Endometrial microvascular endothelial cells (primary cell): Measurements from ENCODE around the gene TMED6. TPM values are rescaled to one million over a fixed set of nuclear protein-coding genes. Genes with fewer than 3 reads are reported as not detected.

Experiments
- in situ Hi-C: cut with HindIII; loops from 2 replicates; pipeline ENCODE4 v1.10.0; 2017; ENCODE audit warnings: low sequenced_read_pairs, low pct_unique_long_range_greater_than_20kb; ENCODE audit errors: inconsistent ontology term
- total RNA-seq: library from RNA; depleted of rRNA; stranded (reverse); fragments of >200 nt; gene quantifications from one replicate; pipeline ENCODE4 v1.2.3, GENCODE V29; 2015; ENCODE audit errors: inconsistent ontology term

The TMED6 gene
- not detected for total RNA-seq

DNA sequence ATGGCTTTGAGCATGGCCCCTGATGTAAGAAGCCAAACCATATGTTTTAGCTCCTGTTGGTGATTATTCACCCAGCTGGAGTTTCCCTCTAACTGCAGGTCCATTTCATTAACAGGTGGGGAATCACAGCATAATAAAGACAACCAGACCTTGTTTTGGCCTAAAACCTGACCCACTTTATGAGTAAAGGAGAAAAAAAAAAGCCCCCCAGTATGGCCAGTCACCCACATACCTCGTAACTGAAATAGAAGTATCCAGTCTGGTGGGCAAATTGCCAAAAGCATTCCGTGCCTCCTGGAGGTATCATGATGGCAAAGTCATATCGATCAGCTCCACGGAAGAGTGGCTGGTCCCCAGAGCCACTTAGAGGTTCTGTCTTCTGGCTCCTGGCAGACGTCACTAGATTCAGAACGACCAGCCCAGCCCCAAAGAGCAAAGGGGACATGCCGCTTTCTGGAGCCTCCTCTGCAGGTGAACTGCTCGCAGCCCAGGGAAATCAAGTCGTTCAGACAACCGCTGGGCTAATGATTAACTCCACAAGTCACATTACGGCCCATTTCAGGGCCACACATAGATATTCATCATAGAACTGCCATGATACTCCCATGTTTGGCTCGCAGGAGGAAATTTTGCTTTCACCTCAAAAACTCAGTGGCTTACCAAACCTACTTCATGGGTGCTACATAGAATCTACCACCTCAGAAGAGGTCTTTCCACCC lies at the start of gene TMED6:
Gene TMED6, minus strand, starts transcription at position 478 of the 719 bp plus-strand sequence. Its CDS starts 33 bp downstream, at position 445.
- in situ Hi-C loops, result no loop called here

DNA sequence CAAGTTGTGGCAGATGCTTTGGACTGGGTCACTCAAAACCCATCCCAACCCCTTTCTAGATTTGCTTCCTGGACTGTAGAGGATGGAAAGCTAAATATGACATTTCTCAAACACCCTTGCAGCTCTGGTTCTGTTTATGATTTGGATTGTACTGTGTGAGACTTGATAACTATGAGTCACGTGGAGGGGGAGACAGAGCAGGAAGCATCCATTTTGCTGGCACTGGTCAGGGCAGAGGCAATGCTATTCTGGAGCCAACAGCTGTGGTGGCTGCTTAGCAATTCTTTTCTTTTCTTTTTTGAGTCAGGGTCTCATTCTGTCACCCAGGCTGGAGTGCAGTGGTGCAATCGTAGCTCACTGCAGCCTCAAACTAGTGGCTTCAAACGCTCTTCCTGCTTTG lies 47.8 kb upstream of the TMED6 start:
- in situ Hi-C loops, result no loop called here

DNA sequence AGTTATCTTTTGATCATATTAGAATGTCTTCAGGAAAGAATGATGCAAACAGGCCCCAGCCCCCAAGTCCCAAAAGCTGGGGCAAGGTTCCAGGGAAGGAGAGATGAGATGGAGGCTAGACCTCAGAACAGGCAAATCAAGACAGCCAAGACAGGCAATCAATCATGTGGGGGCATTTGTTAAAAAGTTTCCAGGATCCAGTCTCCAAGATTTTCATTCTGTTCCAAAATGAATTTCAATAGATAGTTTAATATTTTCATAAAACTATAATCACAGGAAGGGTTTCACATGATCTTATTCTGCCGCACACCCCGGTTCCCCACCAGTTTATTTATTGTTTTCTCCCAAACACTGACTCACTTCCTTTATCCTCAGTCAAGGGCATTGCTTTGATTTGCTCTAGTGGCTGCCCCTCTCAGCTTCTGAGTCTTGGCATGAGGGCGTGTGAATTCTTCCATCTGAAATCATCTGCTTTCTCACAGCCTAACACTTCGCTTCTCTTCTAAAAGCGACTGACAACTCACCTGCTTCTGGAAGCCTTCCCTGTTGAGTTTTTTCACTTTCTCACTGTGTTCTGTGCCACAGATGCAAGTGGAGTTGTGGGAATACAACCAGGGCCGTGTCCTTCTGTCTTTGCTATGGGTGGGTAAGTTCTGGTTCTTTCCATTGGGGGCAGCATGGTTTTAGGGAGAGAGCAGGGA lies 46.4 kb upstream of the TMED6 start:
- in situ Hi-C loops, result no loop called here

- in situ Hi-C loops, result no loop called here
These were observed 44.8 kb upstream of the TMED6 start for GRCh38 chr16:69396187-69397061.

- in situ Hi-C loops, result no loop called here
These were observed 44.2 kb upstream of the TMED6 start for GRCh38 chr16:69395859-69396186.

- in situ Hi-C loops, result no loop called here
These were observed 42.6 kb upstream of the TMED6 start for GRCh38 chr16:69393898-69394849.

DNA sequence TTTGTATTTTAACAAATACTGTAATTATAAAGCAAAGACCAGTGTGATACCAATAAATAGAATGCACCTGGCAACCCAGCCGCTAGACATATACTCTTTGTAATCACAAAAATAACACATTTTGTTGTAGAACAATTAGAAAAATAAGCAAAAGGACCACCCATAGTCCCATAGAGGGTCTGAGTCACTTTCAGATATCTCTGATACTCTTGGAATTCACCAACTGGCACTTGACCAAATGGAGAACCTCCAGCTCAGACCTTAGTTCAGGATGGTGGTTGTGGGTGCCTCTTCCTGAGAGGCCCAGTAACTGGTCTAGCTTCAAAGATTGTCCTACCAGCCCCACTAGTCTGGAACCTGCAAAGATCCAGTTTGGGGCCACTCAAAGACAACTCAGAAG lies 35.0 kb upstream of the TMED6 start:
- in situ Hi-C loops, result no loop called here

- in situ Hi-C loops, result no loop called here
These were observed 33.4 kb upstream of the TMED6 start for GRCh38 chr16:69384974-69385373.

DNA sequence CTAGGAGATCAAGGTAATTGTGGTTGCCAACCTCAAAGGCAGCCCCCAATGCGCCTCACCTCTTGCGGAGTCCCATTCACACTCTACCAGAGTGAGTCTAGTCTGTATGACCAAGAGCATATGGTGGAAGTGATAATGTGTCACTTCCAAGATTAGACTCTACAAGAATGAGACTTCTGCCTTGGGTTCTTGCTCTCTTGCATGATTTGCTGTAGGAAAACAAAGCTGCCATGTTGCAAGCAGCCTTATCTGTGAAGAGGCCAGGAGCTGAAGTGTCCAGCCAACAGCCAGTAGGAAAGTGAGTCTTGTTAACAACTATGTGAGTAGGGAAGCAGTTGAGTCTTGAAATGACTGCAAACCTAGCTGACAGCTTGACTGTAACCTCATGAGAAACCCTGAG lies 30.8 kb upstream of the TMED6 start:
- in situ Hi-C loops, result no loop called here

- in situ Hi-C loops, result no loop called here
These were observed 29.6 kb upstream of the TMED6 start for GRCh38 chr16:69381231-69381630.

DNA sequence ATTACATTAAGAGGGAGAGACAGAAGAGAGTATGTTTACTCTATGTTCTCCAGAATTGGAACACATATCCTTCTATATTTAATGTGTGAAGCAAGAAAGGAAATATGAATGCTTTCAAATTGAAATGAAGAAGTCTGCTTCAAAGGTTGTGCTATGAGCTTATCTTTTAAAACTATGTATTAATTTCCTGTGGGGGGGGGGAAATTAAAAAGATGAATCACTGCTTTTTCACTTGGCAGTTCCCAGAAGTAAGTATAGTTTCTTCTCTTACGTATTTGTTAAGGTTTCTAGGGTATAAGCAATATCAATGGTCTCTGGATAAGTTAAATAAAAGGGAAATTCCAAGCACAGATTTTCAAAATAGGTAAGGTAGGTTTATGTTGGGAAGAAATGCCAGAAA lies 27.2 kb upstream of the TMED6 start:
- in situ Hi-C loops, result no loop called here

- in situ Hi-C loops, result no loop called here
These were observed 26.4 kb upstream of the TMED6 start for GRCh38 chr16:69378036-69378435.

- in situ Hi-C loops, result no loop called here
These were observed 24.9 kb upstream of the TMED6 start for GRCh38 chr16:69376393-69377059.

- in situ Hi-C loops, result no loop called here
These were observed 21.4 kb upstream of the TMED6 start for GRCh38 chr16:69373019-69373418.

- in situ Hi-C loops, result no loop called here
These were observed 20.0 kb upstream of the TMED6 start for GRCh38 chr16:69371564-69371963.

- in situ Hi-C loops, result no loop called here
These were observed 17.3 kb upstream of the TMED6 start for GRCh38 chr16:69368866-69369265.

DNA sequence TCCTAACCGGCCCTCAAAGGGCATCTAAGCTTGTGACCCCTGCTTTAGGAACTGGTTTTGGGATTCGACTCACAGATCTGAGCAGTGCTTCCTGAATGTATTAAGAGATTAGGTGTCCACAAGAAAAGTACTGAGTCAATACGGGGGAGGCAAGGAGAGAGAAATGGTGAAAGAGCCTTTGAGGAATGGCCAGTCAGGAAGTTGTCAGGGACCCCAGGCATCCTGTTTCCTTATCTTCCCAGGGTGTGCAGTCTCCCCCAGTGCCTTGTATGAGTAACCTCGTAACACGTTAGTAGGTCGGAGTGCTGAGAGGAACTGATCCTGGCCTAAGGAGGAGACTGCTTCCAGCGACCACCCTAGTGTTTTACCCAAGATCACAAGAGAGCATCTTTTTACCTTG lies 16.4 kb upstream of the TMED6 start:
- in situ Hi-C loops, result no loop called here

DNA sequence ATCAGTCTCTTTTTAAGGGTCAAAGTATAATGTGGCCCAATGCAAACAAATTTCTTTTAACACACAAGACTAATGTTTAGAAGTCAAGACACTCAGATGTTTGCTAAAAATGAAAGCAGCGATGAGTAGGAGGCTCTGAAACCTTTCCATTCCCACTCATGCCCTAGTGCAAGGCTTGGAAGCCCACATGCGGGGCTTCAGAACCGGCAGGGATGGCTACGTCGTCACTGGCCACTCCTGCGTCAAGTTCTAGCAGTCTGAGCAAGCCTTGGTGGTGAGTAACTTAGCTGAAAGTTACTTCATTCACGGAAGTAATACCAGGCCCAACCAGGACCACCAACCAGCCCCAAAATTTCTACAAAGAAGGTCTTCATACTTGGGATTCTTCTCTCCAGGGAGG lies 14.8 kb upstream of the TMED6 start:
- in situ Hi-C loops, result no loop called here
